Measurements from ENCODE around the gene WDPCP.
"Not testable (repeated sequence)": the region's sequence is repeated elsewhere in the genome, so short reads cannot be mapped to it uniquely, and the experiment has no call there.

The WDPCP gene

GRCh38 chr2:63500398-63500797 lies 87.9 kb downstream of the WDPCP start:
- Histone ChIP-seq H3K9me3 (ENCODE audit: control insufficient read depth in 2 of 2, low read length in 2 of 2) (no peaks in the 10 kb centered on the region), H3K4me3 (ENCODE audit: low read length in 2 of 2) (no peak overlapping the region), H3K27ac (ENCODE audit: low read length) (no peak overlapping the region), H3K4me1 (ENCODE audit: control insufficient read depth, insufficient read depth, low read length) (no peaks in the 10 kb centered on the region), H3K9ac (ENCODE audit: low read length in 2 of 2) (no peak overlapping the region), H3K27me3 (ENCODE audit: control insufficient read depth in 1 of 2, insufficient read depth in 2 of 2, low read length in 2 of 2) (no peaks in the 10 kb centered on the region), H3K36me3 (ENCODE audit: control insufficient read depth in 2 of 2, insufficient read depth in 2 of 2, low read length in 2 of 2) (no peaks in the 10 kb centered on the region)

- H3K4me3 ChIP-seq (ENCODE audit: low read length in 2 of 2): no peak overlapping the region
Observed at GRCh38 chr2:63497576-63497975, 90.7 kb downstream of the WDPCP start.

GRCh38 chr2:63494968-63495367 lies 93.3 kb downstream of the WDPCP start:
- H3K9me3 ChIP-seq (ENCODE audit: control insufficient read depth in 2 of 2, low read length in 2 of 2): no peaks in the 10 kb centered on the region
- no peak overlapping the region for H3K9ac ChIP-seq (ENCODE audit: low read length in 2 of 2)
- H3K4me1 ChIP-seq (ENCODE audit: control insufficient read depth, insufficient read depth, low read length): no peaks in the 10 kb centered on the region
- no peak overlapping the region for H3K4me3 ChIP-seq (ENCODE audit: low read length in 2 of 2)
- H3K36me3 ChIP-seq (ENCODE audit: control insufficient read depth in 2 of 2, insufficient read depth in 2 of 2, low read length in 2 of 2): peaks cover 0 to 3% of the 10 kb centered on the region in 2 donors
- H3K27ac ChIP-seq (ENCODE audit: low read length): no peak overlapping the region
- H3K27me3 ChIP-seq (ENCODE audit: control insufficient read depth in 1 of 2, insufficient read depth in 2 of 2, low read length in 2 of 2): no peaks in the 10 kb centered on the region

More at GRCh38 chr2:63497576-63497975, 90.7 kb downstream of the WDPCP start:
- Histone ChIP-seq H3K27ac (ENCODE audit: low read length) (no peak overlapping the region), H3K4me1 (ENCODE audit: control insufficient read depth, insufficient read depth, low read length) (no peaks in the 10 kb centered on the region), H3K9ac (ENCODE audit: low read length in 2 of 2) (no peak overlapping the region), H3K36me3 (ENCODE audit: control insufficient read depth in 2 of 2, insufficient read depth in 2 of 2, low read length in 2 of 2) (no peaks in the 10 kb centered on the region), H3K27me3 (ENCODE audit: control insufficient read depth in 1 of 2, insufficient read depth in 2 of 2, low read length in 2 of 2) (no peaks in the 10 kb centered on the region), H3K9me3 (ENCODE audit: control insufficient read depth in 2 of 2, low read length in 2 of 2) (no peaks in the 10 kb centered on the region)

GRCh38 chr2:63494100-63494499 lies 94.2 kb downstream of the WDPCP start:
- Histone ChIP-seq H3K36me3 (ENCODE audit: control insufficient read depth in 2 of 2, insufficient read depth in 2 of 2, low read length in 2 of 2) (peaks cover 0 to 3% of the 10 kb centered on the region in 2 donors), H3K9me3 (ENCODE audit: control insufficient read depth in 2 of 2, low read length in 2 of 2) (no peaks in the 10 kb centered on the region), H3K4me3 (ENCODE audit: low read length in 2 of 2) (no peak overlapping the region), H3K4me1 (ENCODE audit: control insufficient read depth, insufficient read depth, low read length) (no peaks in the 10 kb centered on the region), H3K9ac (ENCODE audit: low read length in 2 of 2) (no peak overlapping the region), H3K27ac (ENCODE audit: low read length) (no peak overlapping the region), H3K27me3 (ENCODE audit: control insufficient read depth in 1 of 2, insufficient read depth in 2 of 2, low read length in 2 of 2) (no peaks in the 10 kb centered on the region)

- no peaks in the 10 kb centered on the region for H3K27me3 ChIP-seq (ENCODE audit: control insufficient read depth in 1 of 2, insufficient read depth in 2 of 2, low read length in 2 of 2)
- no peak overlapping the region for H3K4me3 ChIP-seq (ENCODE audit: low read length in 2 of 2)
- no peaks in the 10 kb centered on the region for H3K4me1 ChIP-seq (ENCODE audit: control insufficient read depth, insufficient read depth, low read length)
- H3K9me3 ChIP-seq (ENCODE audit: control insufficient read depth in 2 of 2, low read length in 2 of 2): no peaks in the 10 kb centered on the region
- peaks cover 0 to 6% of the 10 kb centered on the region in 2 donors for H3K36me3 ChIP-seq (ENCODE audit: control insufficient read depth in 2 of 2, insufficient read depth in 2 of 2, low read length in 2 of 2)
- H3K27ac ChIP-seq (ENCODE audit: low read length): no peak overlapping the region
- no peak overlapping the region for H3K9ac ChIP-seq (ENCODE audit: low read length in 2 of 2)
Observed at GRCh38 chr2:63488118-63488713, 100.1 kb downstream of the WDPCP start.

- no peaks in the 10 kb centered on the region for H3K4me1 ChIP-seq (ENCODE audit: control insufficient read depth, insufficient read depth, low read length)
- H3K4me3 ChIP-seq (ENCODE audit: low read length in 2 of 2): no peak overlapping the region
- H3K36me3 ChIP-seq (ENCODE audit: control insufficient read depth in 2 of 2, insufficient read depth in 2 of 2, low read length in 2 of 2): peaks cover 0 to 6% of the 10 kb centered on the region in 2 donors
- no peak overlapping the region for H3K9ac ChIP-seq (ENCODE audit: low read length in 2 of 2)
- H3K27ac ChIP-seq (ENCODE audit: low read length): no peak overlapping the region
- H3K9me3 ChIP-seq (ENCODE audit: control insufficient read depth in 2 of 2, low read length in 2 of 2): no peaks in the 10 kb centered on the region
- no peaks in the 10 kb centered on the region for H3K27me3 ChIP-seq (ENCODE audit: control insufficient read depth in 1 of 2, insufficient read depth in 2 of 2, low read length in 2 of 2)
Observed at GRCh38 chr2:63486861-63487290, 101.4 kb downstream of the WDPCP start.

- no peaks in the 10 kb centered on the region for H3K4me1 ChIP-seq (ENCODE audit: control insufficient read depth, insufficient read depth, low read length)
- H3K36me3 ChIP-seq (ENCODE audit: control insufficient read depth in 2 of 2, insufficient read depth in 2 of 2, low read length in 2 of 2): peaks cover 0 to 2% of the 10 kb centered on the region in 2 donors
- no peak overlapping the region for H3K9ac ChIP-seq (ENCODE audit: low read length in 2 of 2)
- H3K27me3 ChIP-seq (ENCODE audit: control insufficient read depth in 1 of 2, insufficient read depth in 2 of 2, low read length in 2 of 2): no peaks in the 10 kb centered on the region
- no peak overlapping the region for H3K27ac ChIP-seq (ENCODE audit: low read length)
- no peaks in the 10 kb centered on the region for H3K9me3 ChIP-seq (ENCODE audit: control insufficient read depth in 2 of 2, low read length in 2 of 2)
- no peak overlapping the region for H3K4me3 ChIP-seq (ENCODE audit: low read length in 2 of 2)
Observed at GRCh38 chr2:63484901-63485300, 103.4 kb downstream of the WDPCP start.

GRCh38 chr2:63484481-63484880 lies 103.8 kb downstream of the WDPCP start:
- H3K36me3 ChIP-seq (ENCODE audit: control insufficient read depth in 2 of 2, insufficient read depth in 2 of 2, low read length in 2 of 2): peaks cover 0 to 2% of the 10 kb centered on the region in 2 donors
- no peak overlapping the region for H3K9ac ChIP-seq (ENCODE audit: low read length in 2 of 2)
- no peak overlapping the region for H3K4me3 ChIP-seq (ENCODE audit: low read length in 2 of 2)
- no peaks in the 10 kb centered on the region for H3K4me1 ChIP-seq (ENCODE audit: control insufficient read depth, insufficient read depth, low read length)
- H3K27me3 ChIP-seq (ENCODE audit: control insufficient read depth in 1 of 2, insufficient read depth in 2 of 2, low read length in 2 of 2): no peaks in the 10 kb centered on the region
- H3K27ac ChIP-seq (ENCODE audit: low read length): no peak overlapping the region
- no peaks in the 10 kb centered on the region for H3K9me3 ChIP-seq (ENCODE audit: control insufficient read depth in 2 of 2, low read length in 2 of 2)

- Histone ChIP-seq H3K9me3 (ENCODE audit: control insufficient read depth in 2 of 2, low read length in 2 of 2) (no peaks in the 10 kb centered on the region), H3K9ac (ENCODE audit: low read length in 2 of 2) (no peak overlapping the region), H3K27me3 (ENCODE audit: control insufficient read depth in 1 of 2, insufficient read depth in 2 of 2, low read length in 2 of 2) (no peaks in the 10 kb centered on the region), H3K27ac (ENCODE audit: low read length) (no peak overlapping the region), H3K36me3 (ENCODE audit: control insufficient read depth in 2 of 2, insufficient read depth in 2 of 2, low read length in 2 of 2) (no peaks in the 10 kb centered on the region), H3K4me1 (ENCODE audit: control insufficient read depth, insufficient read depth, low read length) (no peaks in the 10 kb centered on the region), H3K4me3 (ENCODE audit: low read length in 2 of 2) (no peak overlapping the region)
Observed at GRCh38 chr2:63477686-63478085, 110.6 kb downstream of the WDPCP start.

GRCh38 chr2:63469313-63469712 lies 119.0 kb downstream of the WDPCP start:
- H3K4me1 ChIP-seq (ENCODE audit: control insufficient read depth, insufficient read depth, low read length); H3K4me3 ChIP-seq (ENCODE audit: low read length in 2 of 2); H3K9me3 ChIP-seq (ENCODE audit: control insufficient read depth in 2 of 2, low read length in 2 of 2); H3K27me3 ChIP-seq (ENCODE audit: control insufficient read depth in 1 of 2, insufficient read depth in 2 of 2, low read length in 2 of 2); H3K9ac ChIP-seq (ENCODE audit: low read length in 2 of 2); H3K36me3 ChIP-seq (ENCODE audit: control insufficient read depth in 2 of 2, insufficient read depth in 2 of 2, low read length in 2 of 2); H3K27ac ChIP-seq (ENCODE audit: low read length): not testable (repeated sequence)

GRCh38 chr2:63465633-63466032 lies 122.6 kb downstream of the WDPCP start:
- Histone ChIP-seq H3K27ac (ENCODE audit: low read length) (no peak overlapping the region), H3K4me1 (ENCODE audit: control insufficient read depth, insufficient read depth, low read length) (no peaks in the 10 kb centered on the region), H3K9ac (ENCODE audit: low read length in 2 of 2) (no peak overlapping the region), H3K4me3 (ENCODE audit: low read length in 2 of 2) (no peak overlapping the region), H3K36me3 (ENCODE audit: control insufficient read depth in 2 of 2, insufficient read depth in 2 of 2, low read length in 2 of 2) (peaks cover 3% of the 10 kb centered on the region in 2 donors), H3K27me3 (ENCODE audit: control insufficient read depth in 1 of 2, insufficient read depth in 2 of 2, low read length in 2 of 2) (no peaks in the 10 kb centered on the region), H3K9me3 (ENCODE audit: control insufficient read depth in 2 of 2, low read length in 2 of 2) (peaks cover 0 to 5% of the 10 kb centered on the region in 2 donors)
